GM21825 (cell line): ENCODE data around the gene TRMT44.

ENCODE experiments used
- ATAC-seq: cut with Tn5 transposase; IDR thresholded peaks from one replicate; pipeline ENCODE4 v1.9.1; 2021; ENCODE audit warnings: mild to moderate bottlenecking, moderate library complexity; ENCODE audit not compliant: unreplicated experiment

Gene TRMT44

GRCh38 chr4:8440492-8441311 lies at the start of gene TRMT44, which contains the start of gene ACOX3:
Gene TRMT44 (plus strand): TSS chr4:8440777. CDS start chr4:8440823, 46 bp downstream.
Gene ACOX3 (minus strand): TSS chr4:8440723. CDS start chr4:8416521, 24,202 bp downstream.
- peak; percentile 82 for ATAC-seq

GRCh38 chr4:8391071-8391470 lies 49.5 kb upstream of the TRMT44 start:
- no peak for ATAC-seq

- ATAC-seq = peak; percentile 81
Observed at GRCh38 chr4:8391972-8392371, 48.6 kb upstream of the TRMT44 start.

GRCh38 chr4:8392591-8393190 lies 47.9 kb upstream of the TRMT44 start:
- ATAC-seq = no peak

GRCh38 chr4:8393593-8394038 lies 47.0 kb upstream of the TRMT44 start:
- ATAC-seq = no peak

GRCh38 chr4:8394061-8394519 lies 46.5 kb upstream of the TRMT44 start:
- ATAC-seq = no peak

GRCh38 chr4:8394806-8395205 lies 45.8 kb upstream of the TRMT44 start:
- no peak for ATAC-seq

- no peak for ATAC-seq
Observed at GRCh38 chr4:8395504-8396296, 44.9 kb upstream of the TRMT44 start.

GRCh38 chr4:8396762-8397406 lies 43.7 kb upstream of the TRMT44 start:
- ATAC-seq = no peak

- no peak for ATAC-seq
Observed at GRCh38 chr4:8398347-8398746, 42.2 kb upstream of the TRMT44 start.

- ATAC-seq = no peak
Observed at GRCh38 chr4:8399298-8399697, 41.3 kb upstream of the TRMT44 start.

GRCh38 chr4:8400632-8401325 lies 39.8 kb upstream of the TRMT44 start:
- no peak for ATAC-seq

- no peak for ATAC-seq
Observed at GRCh38 chr4:8401665-8402064, 38.9 kb upstream of the TRMT44 start.

- ATAC-seq = no peak
Observed at GRCh38 chr4:8402181-8402597, 38.4 kb upstream of the TRMT44 start.

GRCh38 chr4:8402640-8403039 lies 37.9 kb upstream of the TRMT44 start:
- no peak for ATAC-seq

GRCh38 chr4:8403173-8403753 lies 37.3 kb upstream of the TRMT44 start:
- no peak for ATAC-seq

GRCh38 chr4:8403976-8404375 lies 36.6 kb upstream of the TRMT44 start:
- ATAC-seq = no peak

- ATAC-seq = no peak
Observed at GRCh38 chr4:8404791-8405515, 35.6 kb upstream of the TRMT44 start.

- ATAC-seq = no peak
Observed at GRCh38 chr4:8405516-8405875, 35.1 kb upstream of the TRMT44 start.
